Testis (tissue), 3 donors: ENCODE measurements around the gene PI4KA. TPM values are rescaled to one million over a fixed set of nuclear protein-coding genes. Genes with fewer than 3 reads are reported as not detected.

Experiments
- DNase-seq: peaks from one replicate; pipeline ENCODE4 v3.0.0-alpha.2; 2019
- H3K27ac ChIP-seq, 2 donors: fragments of 200-600 bp; sonication (generic); one replicate each; pipeline ENCODE4 v1.5.1; 2019
- H3K27me3 ChIP-seq: fragments of 200-600 bp; sonication (generic); one replicate; pipeline ENCODE4 v1.5.1; 2019
- H3K36me3 ChIP-seq: fragments of 200-600 bp; sonication (generic); one replicate; pipeline ENCODE4 v1.5.1; 2017; ENCODE audit warnings: low read depth; ENCODE audit errors: missing control alignments
- H3K4me1 ChIP-seq: fragments of 200-600 bp; sonication (generic); one replicate; pipeline ENCODE4 v1.5.1; 2019
- H3K4me3 ChIP-seq, 2 donors: fragments of 200-600 bp; sonication (generic); one replicate each; pipeline ENCODE4 v1.5.1; 2017 to 2019
- H3K9me3 ChIP-seq: fragments of 200-600 bp; sonication (generic); one replicate; pipeline ENCODE4 v1.5.1; 2017
- CTCF ChIP-seq, 3 experiments: fragments of 450-650 bp in 2 of 3; fragments of 200-600 bp in 1 of 3; sonication (generic) in 1 of 3; IDR thresholded peaks; one replicate each; pipeline ENCODE4 v1.5.1; 2016 to 2019; ENCODE audit warnings: antibody characterized with exemption in 3 of 3, mild to moderate bottlenecking in 2 of 3, moderate library complexity in 1 of 3
- POLR2A ChIP-seq: fragments of 450-650 bp; IDR thresholded peaks from one replicate; pipeline ENCODE4 v1.6.1; 2017; ENCODE audit warnings: antibody characterized with exemption, mild to moderate bottlenecking, moderate library complexity
- WGBS, 2 donors: methylation state at CpG; one replicate each; pipeline ENCODE4 v1.1.5; 2018; 5-methylcytosine and 5-hydroxymethylcytosine counted together
- intact Hi-C: fragments of 100-400 bp; cut with DNase I; formaldehyde crosslinking; loops from one replicate; pipeline ENCODE4 v1.15.1; 2023; ENCODE audit warnings: low total_unique reads
- polyA plus RNA-seq: library from polyadenylated mRNA; stranded (reverse); fragments of 350-450 nt; fragmentation: Illumina TruSeq; extraction: RNeasy Lipid Tissue Mini Kit (QIAGEN cat#74804); gene quantifications from one replicate; pipeline ENCODE4 v1.2.3, GENCODE V29; 2014; ENCODE audit warnings: low read depth, low replicate concordance; ENCODE audit not compliant: insufficient read depth
- total RNA-seq, 2 donors: library from RNA; depleted of rRNA; stranded (reverse); fragments of >200 nt; gene quantifications; one replicate each; pipeline ENCODE4 v1.2.3, GENCODE V29; 2016

PI4KA gene
- total and polyA plus RNA-seq, 3 donors from 2014 or later = 124 to 196 (median 140) TPM

GRCh38 chr22:20852503-20852902 is 6.1 kb downstream of the PI4KA start:
- no peak for DNase-seq
- no peak for TF ChIP-seq CTCF (IDR thresholded peaks at IDR 0.05)
- TF ChIP-seq POLR2A = no peak
- H3K4me1 ChIP-seq = peaks cover 19% of the 10 kb centered on the region
- no peak overlapping the region for H3K27ac ChIP-seq
- 46 to 56% methylated on average over 6 of the region's 6 CpGs for WGBS, 2 donors
- no peaks in the 10 kb centered on the region for H3K9me3 ChIP-seq
- no peaks in the 10 kb centered on the region for H3K27me3 ChIP-seq
- H3K4me3 ChIP-seq = no peak overlapping the region
- intact Hi-C loops = no loop called here
- no peaks in the 10 kb centered on the region for H3K36me3 ChIP-seq

GRCh38 chr22:20852076-20852475 is 6.5 kb downstream of the PI4KA start:
- 33 to 63% methylated on average over 4 of the region's 4 CpGs for WGBS, 2 donors
- Histone ChIP-seq H3K4me1 (peaks cover 15% of the 10 kb centered on the region), H3K4me3 (no peak overlapping the region), H3K9me3 (no peaks in the 10 kb centered on the region), H3K36me3 (no peaks in the 10 kb centered on the region), H3K27me3 (no peaks in the 10 kb centered on the region), H3K27ac (no peak overlapping the region)
- TF ChIP-seq CTCF (IDR thresholded peaks at IDR 0.05) = no peak
- no peak for TF ChIP-seq POLR2A
- intact Hi-C loops = no loop called here
- no peak for DNase-seq

GRCh38 chr22:20847318-20847822 is 11.2 kb downstream of the PI4KA start:
- intact Hi-C loops = no loop called here
- WGBS, 2 donors = 98 to 100% methylated on average over 2 of the region's 2 CpGs
- TF ChIP-seq POLR2A (no peak), CTCF (IDR thresholded peaks at IDR 0.05) (no peak)

GRCh38 chr22:20844055-20845037 is 14.3 kb downstream of the PI4KA start:
- TF ChIP-seq POLR2A = no peak
- no peak for TF ChIP-seq CTCF (IDR thresholded peaks at IDR 0.05)
- Histone ChIP-seq H3K4me1 (peaks cover 9% of the 10 kb centered on the region), H3K4me3 (no peak overlapping the region), H3K36me3 (no peaks in the 10 kb centered on the region), H3K27me3 (no peaks in the 10 kb centered on the region), H3K27ac (no peak overlapping the region), H3K9me3 (no peaks in the 10 kb centered on the region)
- intact Hi-C loops = no loop called here
- WGBS, 2 donors = 76 to 79% methylated on average over 5 of the region's 5 CpGs
- no peak for DNase-seq

More at GRCh38 chr22:20847318-20847822, 11.2 kb downstream of the PI4KA start:
- Histone ChIP-seq H3K27ac (no peak overlapping the region), H3K4me3 (no peak overlapping the region), H3K9me3 (no peaks in the 10 kb centered on the region), H3K4me1 (no peaks in the 10 kb centered on the region), H3K36me3 (no peaks in the 10 kb centered on the region), H3K27me3 (no peaks in the 10 kb centered on the region)
- no peak for DNase-seq
